ENCODE measurements around the gene IQGAP1.

The IQGAP1 gene

DNA sequence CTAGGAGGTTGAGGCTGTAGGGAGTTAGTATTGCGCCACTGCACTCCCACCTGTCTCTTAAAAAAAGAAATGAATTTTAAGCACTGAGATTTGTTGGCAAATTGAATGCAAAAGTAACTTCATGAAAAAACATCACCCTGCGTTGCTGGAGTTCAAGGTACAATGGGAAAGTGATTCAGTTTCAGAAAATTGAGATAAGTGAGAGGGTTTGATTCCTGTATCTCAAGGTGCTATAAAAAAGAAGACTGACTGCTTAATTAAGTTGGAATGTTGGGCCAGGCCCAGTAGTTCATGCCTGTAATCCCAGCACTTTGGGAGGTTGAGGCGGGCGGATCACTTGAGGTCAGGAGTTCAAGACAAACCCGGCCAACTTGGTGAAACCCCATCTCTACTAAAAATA lies 39.1 kb downstream of the IQGAP1 start:
- H3K27ac ChIP-seq = no peak overlapping the region
- TF ChIP-seq ZFX (IDR thresholded peaks at IDR 0.05) = no peak
- TF ChIP-seq, protein P1, sequence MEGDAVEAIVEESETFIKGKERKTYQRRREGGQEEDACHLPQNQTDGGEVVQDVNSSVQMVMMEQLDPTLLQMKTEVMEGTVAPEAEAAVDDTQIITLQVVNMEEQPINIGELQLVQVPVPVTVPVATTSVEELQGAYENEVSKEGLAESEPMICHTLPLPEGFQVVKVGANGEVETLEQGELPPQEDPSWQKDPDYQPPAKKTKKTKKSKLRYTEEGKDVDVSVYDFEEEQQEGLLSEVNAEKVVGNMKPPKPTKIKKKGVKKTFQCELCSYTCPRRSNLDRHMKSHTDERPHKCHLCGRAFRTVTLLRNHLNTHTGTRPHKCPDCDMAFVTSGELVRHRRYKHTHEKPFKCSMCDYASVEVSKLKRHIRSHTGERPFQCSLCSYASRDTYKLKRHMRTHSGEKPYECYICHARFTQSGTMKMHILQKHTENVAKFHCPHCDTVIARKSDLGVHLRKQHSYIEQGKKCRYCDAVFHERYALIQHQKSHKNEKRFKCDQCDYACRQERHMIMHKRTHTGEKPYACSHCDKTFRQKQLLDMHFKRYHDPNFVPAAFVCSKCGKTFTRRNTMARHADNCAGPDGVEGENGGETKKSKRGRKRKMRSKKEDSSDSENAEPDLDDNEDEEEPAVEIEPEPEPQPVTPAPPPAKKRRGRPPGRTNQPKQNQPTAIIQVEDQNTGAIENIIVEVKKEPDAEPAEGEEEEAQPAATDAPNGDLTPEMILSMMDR (conservative IDR thresholded peaks at IDR 0.05) = no peak

DNA sequence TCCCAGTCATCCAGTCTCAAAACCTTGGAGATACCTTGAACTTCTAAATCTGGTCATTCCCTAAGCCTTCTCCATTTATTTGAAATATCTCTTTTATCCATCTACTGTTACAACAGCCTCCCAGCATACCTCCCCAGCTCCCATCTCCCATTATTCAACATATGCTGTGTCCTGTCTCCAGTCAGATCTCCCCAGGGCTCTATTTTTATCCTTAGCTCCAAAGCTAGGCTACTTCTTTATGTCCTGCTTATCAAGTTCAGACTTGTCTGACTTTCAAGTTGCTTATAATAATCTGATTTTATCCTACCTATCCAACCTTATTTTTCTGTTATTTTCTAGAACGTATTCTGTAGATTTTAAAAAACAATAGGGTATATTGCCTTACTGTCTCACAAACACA lies 44.2 kb downstream of the IQGAP1 start:
- no peak overlapping the region for H3K27ac ChIP-seq
- TF ChIP-seq ZFX (IDR thresholded peaks at IDR 0.05) = no peak
- TF ChIP-seq, protein P1 (conservative IDR thresholded peaks at IDR 0.05) = no peak

DNA sequence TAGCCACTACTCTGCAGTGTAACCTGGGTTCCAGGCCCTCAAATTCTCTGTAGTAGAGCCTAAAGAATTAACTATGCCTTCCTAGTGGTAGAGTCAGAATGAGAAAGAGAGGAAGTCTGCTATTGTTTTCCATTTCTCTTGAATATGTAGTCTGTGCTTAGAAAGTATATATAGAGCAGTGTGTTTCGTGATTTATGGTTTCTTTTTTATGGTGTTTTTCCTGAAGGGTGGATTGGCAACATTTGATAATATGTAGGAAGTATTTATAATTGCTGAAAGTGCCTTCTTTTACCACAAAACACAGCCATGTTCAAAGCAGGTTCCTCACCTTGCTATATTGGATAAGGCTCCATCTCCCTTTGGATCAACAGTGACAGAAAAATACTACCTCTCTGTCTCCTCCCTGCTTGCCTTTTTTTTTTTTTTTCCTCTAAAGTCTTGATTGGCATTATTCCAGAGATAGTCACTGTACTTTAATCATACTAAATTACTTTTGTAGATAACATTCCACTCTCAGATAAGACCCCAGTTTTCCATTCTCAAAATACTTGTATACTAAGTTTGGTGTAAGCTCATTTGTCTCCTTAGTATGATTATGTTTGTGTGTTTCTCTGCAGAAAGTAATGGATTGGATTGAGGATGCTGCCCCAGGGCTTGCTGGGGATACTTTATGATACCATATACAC lies 47.8 kb downstream of the IQGAP1 start:
- no peak overlapping the region for H3K27ac ChIP-seq
- TF ChIP-seq ZFX (IDR thresholded peaks at IDR 0.05) = no peak
- TF ChIP-seq, protein P1 (conservative IDR thresholded peaks at IDR 0.05) = no peak

DNA sequence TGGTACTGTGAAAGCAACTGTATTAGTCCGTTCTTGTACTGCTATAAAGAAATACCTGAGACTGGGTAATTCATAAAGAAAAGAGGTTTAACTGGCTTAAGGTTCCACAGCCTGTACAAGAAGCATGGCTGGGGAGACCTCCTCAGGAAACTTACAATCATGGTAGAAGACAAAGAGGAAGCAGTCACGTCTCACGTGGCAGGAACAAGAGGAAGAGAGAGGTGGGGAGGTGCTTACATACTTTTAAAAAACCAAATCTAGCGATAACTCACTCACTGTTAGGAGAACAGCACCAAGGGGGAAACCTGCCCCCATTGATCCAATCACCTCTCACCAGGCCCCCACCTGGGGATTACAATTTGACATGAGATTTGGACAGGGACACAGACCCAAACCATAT lies 48.9 kb downstream of the IQGAP1 start:
- H3K27ac ChIP-seq = no peak overlapping the region
- TF ChIP-seq ZFX (IDR thresholded peaks at IDR 0.05) = no peak
- TF ChIP-seq, protein P1 (conservative IDR thresholded peaks at IDR 0.05) = no peak

DNA sequence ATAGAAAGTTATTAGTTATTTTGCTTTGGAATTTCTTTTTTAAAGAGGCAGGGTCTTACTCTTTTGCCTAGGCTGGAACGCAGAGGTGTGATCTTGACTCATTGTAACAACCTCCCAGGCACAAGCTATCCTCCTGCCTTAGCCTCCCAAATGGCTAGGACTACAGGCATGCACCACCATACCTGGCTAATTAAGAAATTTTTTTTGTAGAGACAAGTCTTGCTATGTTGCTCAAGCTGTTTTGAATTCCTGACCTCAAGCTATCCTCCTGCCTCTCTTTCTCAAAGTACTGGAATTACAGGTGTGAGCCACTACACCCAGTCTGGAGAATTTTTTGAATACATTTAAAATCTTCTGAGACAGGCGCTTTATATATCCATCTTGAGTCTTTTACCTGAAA lies 49.5 kb downstream of the IQGAP1 start:
- TF ChIP-seq ZFX (IDR thresholded peaks at IDR 0.05) = no peak
- TF ChIP-seq, protein P1 (conservative IDR thresholded peaks at IDR 0.05) = no peak
- no peak overlapping the region for H3K27ac ChIP-seq

DNA sequence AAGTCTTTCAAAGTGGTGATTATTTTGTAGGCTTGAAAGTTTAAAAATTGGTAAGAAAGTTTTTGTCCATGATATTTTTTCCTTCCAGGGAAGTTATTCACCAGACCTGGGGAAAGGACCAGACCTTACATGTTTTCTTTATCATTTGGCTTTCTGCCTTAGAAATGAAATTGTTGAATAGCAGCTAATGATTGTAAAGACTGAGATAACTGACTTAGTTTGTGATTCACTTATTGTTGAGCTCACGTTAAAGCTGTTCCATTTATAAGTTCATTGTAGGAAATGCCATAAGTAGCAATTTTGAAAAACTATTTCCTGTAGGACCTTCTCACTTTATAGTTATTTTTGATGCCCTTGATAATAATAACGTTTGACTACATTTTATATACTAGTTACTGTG lies 51.9 kb downstream of the IQGAP1 start:
- H3K27ac ChIP-seq = no peak overlapping the region
- TF ChIP-seq ZFX (IDR thresholded peaks at IDR 0.05) = no peak

DNA sequence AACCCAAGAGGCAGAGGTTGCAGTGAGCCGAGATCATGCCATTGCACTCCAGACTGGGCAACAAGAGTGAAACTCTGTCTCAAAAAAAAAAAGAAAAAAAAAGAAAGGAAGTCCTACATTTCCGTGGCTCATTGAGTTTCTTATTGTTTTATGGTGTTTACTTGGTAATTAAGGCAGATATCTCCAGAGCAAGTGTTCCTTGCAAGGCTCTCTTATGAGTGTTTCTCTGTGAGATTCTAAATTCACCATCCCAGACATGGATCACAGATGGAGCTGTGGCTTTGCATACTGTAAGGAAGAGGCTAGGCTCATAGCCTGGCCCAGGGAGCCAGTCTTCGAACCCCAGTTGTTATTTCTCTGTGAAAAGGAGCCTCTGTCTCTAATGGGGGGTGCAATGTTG lies 53.0 kb downstream of the IQGAP1 start:
- H3K27ac ChIP-seq = no peak overlapping the region
- TF ChIP-seq, protein P1 (conservative IDR thresholded peaks at IDR 0.05) = no peak

DNA sequence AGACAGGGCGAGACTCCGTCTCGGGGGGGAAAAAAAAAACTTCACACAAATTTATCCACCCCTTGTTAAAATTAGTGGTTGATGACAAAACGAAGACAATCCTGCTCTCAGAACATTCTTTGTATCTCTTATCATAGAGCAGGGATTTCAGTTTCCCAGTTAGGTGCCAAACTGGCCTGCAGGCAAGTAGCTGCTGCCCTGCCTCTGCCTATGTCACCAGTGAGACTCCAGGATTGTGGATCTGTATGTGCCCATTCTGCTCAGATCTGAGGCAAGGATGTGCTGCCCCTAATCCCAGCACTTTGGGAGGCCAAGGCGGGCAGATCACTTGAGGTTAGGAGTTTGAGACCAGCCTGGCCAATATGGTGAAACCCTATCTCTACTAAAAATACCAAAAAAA lies 54.4 kb downstream of the IQGAP1 start:
- H3K27ac ChIP-seq = no peak overlapping the region
- TF ChIP-seq, protein P1 (conservative IDR thresholded peaks at IDR 0.05) = no peak
- TF ChIP-seq ZFX (IDR thresholded peaks at IDR 0.05) = no peak

Measured in C4-2B (cell line).